Measurements from ENCODE around the gene SLC18B1. TPM values are rescaled to one million over a fixed set of nuclear protein-coding genes. Genes with fewer than 3 reads are reported as not detected.

SLC18B1 gene
- total and polyA plus RNA-seq, 10 donors: 6.0 to 19.1 (median 11.6) TPM

- H3K36me3 ChIP-seq: peaks cover 0 to 97% (median 10%) of the 10 kb centered on the region in 6 donors
- intact Hi-C loops (cut with DNase I; ENCODE audit: low total_unique reads): no loop called here
- 68 to 75% (median 71%) methylated on average over 8 of the region's 8 CpGs for WGBS, 5 donors
- H3K9me3 ChIP-seq: no peaks in the 10 kb centered on the region
- TF ChIP-seq CTCF (IDR thresholded peaks at IDR 0.05 in 8 of 11, conservative IDR thresholded peaks at IDR 0.05 in 3 of 11) (no peak), POLR2A (IDR thresholded peaks at IDR 0.05) (no peak), POLR2AphosphoS5 (IDR thresholded peaks at IDR 0.05) (no peak)
- H3K27me3 ChIP-seq (replicated peaks in 1 of 7): no peaks in the 10 kb centered on the region
- DNase-seq: no peak
- peak overlapping the region; percentile 24 to 91 (median 78) for H3K27ac ChIP-seq
- peak overlapping the region in 1 of 8 donors; percentile 43 for H3K4me3 ChIP-seq
- peaks cover 0 to 45% (median 20%) of the 10 kb centered on the region in 6 donors for H3K4me1 ChIP-seq
Observed at GRCh38 chr6:132750455-132751248, 47.8 kb downstream of the SLC18B1 start.

DNA sequence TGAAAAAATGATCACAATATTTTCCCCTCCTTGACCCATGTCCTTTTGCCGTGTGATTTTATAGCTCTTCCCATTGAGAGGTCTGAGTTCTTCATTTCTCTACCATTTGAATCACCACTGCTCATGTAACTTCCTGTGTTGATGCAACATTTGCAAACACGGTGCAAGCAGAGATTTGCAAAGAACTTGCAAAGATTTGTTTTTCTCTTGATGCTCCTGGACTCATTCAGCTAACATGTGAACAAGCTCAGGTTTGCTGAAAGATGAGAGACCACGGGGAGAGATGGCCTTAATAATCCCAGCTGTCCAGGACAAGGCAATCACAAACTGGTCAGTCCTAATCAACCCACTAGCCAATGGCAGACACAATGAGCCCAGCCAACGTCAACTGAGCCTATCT, 49.3 kb downstream of the SLC18B1 start:
- 32 to 59% (median 41%) methylated on average over 4 of the region's 4 CpGs for WGBS, 5 donors
- no peaks in the 10 kb centered on the region for H3K27me3 ChIP-seq (replicated peaks in 1 of 7)

GRCh38 chr6:132748446-132748845, 50.0 kb downstream of the SLC18B1 start:
- TF ChIP-seq POLR2AphosphoS5 (IDR thresholded peaks at IDR 0.05): no peak
- WGBS, 5 donors: 95 to 98% (median 96%) methylated on average over 1 of the region's 1 CpG
- no peaks in the 10 kb centered on the region for H3K9me3 ChIP-seq
- intact Hi-C loops (cut with DNase I; ENCODE audit: low total_unique reads): no loop called here
- no peak for DNase-seq
- peak overlapping the region in 1 of 8 donors; percentile 43 for H3K4me3 ChIP-seq
- peaks cover 0 to 97% (median 12%) of the 10 kb centered on the region in 6 donors for H3K36me3 ChIP-seq
- H3K27ac ChIP-seq: peak overlapping the region in 7 of 8 donors; percentile 69 to 91 (median 83)
- no peaks in the 10 kb centered on the region for H3K27me3 ChIP-seq (replicated peaks in 1 of 7)
- H3K4me1 ChIP-seq: peaks cover 0 to 47% (median 20%) of the 10 kb centered on the region in 6 donors

More for the DNA sequence above, 49.3 kb downstream of the SLC18B1 start:
- TF ChIP-seq POLR2AphosphoS5 (IDR thresholded peaks at IDR 0.05): peak in 1 of 3 donors; percentile 74
- TF ChIP-seq POLR2A (IDR thresholded peaks at IDR 0.05): no peak
- peaks cover 0 to 97% (median 14%) of the 10 kb centered on the region in 6 donors for H3K36me3 ChIP-seq
- peak overlapping the region in 7 of 8 donors; percentile 69 to 91 (median 83) for H3K27ac ChIP-seq
- peak overlapping the region in 1 of 8 donors; percentile 43 for H3K4me3 ChIP-seq
- intact Hi-C loops (cut with DNase I; ENCODE audit: low total_unique reads): no loop called here
- no peak for DNase-seq
- H3K4me1 ChIP-seq: peaks cover 0 to 47% (median 20%) of the 10 kb centered on the region in 6 donors
- H3K9me3 ChIP-seq: no peaks in the 10 kb centered on the region

DNA sequence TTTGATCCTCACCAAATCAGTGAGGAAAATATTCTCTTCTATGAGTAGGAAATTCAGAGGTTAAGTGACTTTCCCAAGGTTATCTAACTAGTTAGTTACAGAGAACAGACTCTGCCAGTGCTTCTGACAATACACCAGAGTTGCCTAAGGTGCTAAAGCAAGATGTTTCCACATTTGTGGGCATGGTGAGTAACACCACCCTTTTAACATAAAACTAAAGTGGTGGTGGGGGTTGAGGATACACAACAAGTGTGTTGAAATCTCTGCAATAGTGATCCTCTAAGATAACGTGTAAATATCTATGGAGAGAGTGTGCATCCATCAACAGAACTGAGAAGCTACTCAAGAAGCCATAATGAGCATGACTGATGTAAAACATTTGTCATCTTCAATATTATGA, 52.4 kb downstream of the SLC18B1 start:
- no peaks in the 10 kb centered on the region for H3K9me3 ChIP-seq
- peaks cover 0 to 96% (median 7%) of the 10 kb centered on the region in 6 donors for H3K36me3 ChIP-seq
- WGBS, 5 donors: 33 to 84% (median 55%) methylated on average over 1 of the region's 1 CpG
- peak overlapping the region in 1 of 8 donors; percentile 47 for H3K4me3 ChIP-seq
- TF ChIP-seq POLR2A (IDR thresholded peaks at IDR 0.05): no peak
- TF ChIP-seq CTCF (IDR thresholded peaks at IDR 0.05 in 8 of 11, conservative IDR thresholded peaks at IDR 0.05 in 3 of 11): no peak
- TF ChIP-seq POLR2AphosphoS5 (IDR thresholded peaks at IDR 0.05): peak in 1 of 3 donors; percentile 74
- DNase-seq: no peak
- peaks cover 0 to 39% (median 13%) of the 10 kb centered on the region in 6 donors for H3K4me1 ChIP-seq
- H3K27me3 ChIP-seq (replicated peaks in 1 of 7): no peaks in the 10 kb centered on the region
- intact Hi-C loops (cut with DNase I; ENCODE audit: low total_unique reads): no loop called here
- H3K27ac ChIP-seq: peak overlapping the region in 7 of 8 donors; percentile 49 to 91 (median 78)

- H3K27ac ChIP-seq: peak overlapping the region in 7 of 8 donors; percentile 34 to 91 (median 77)
- H3K4me1 ChIP-seq: peaks cover 0 to 21% (median 0%) of the 10 kb centered on the region in 6 donors
- intact Hi-C loops (cut with DNase I; ENCODE audit: low total_unique reads): no loop called here
Observed at GRCh38 chr6:132742495-132742894, 55.9 kb downstream of the SLC18B1 start.

More at GRCh38 chr6:132742495-132742894, 55.9 kb downstream of the SLC18B1 start:
- Histone ChIP-seq H3K9me3 (peaks cover 0 to 5% (median 0%) of the 10 kb centered on the region in 8 donors), H3K36me3 (peaks cover 0 to 63% (median 5%) of the 10 kb centered on the region in 6 donors), H3K4me3 (peak overlapping the region in 1 of 8 donors; percentile 44), H3K27me3 (replicated peaks in 1 of 7) (no peaks in the 10 kb centered on the region)
- DNase-seq: no peak
- 40 to 69% (median 56%) methylated on average over 4 of the region's 4 CpGs for WGBS, 5 donors
- TF ChIP-seq POLR2A (IDR thresholded peaks at IDR 0.05) (no peak), CTCF (IDR thresholded peaks at IDR 0.05 in 8 of 11, conservative IDR thresholded peaks at IDR 0.05 in 3 of 11) (no peak), POLR2AphosphoS5 (IDR thresholded peaks at IDR 0.05) (peak in 1 of 3 donors; percentile 63)

Data from spleen (tissue), 11 donors.